ENCODE data around the gene FAM83C. TPM values are rescaled to one million over a fixed set of nuclear protein-coding genes. Genes with fewer than 3 reads are reported as not detected.

FAM83C gene
- total and polyA plus RNA-seq, 9 of the 15 experiments (the other 6 are each of a cell fraction or from before 2014, with no cell fraction given), result not detected

- no peak for TF ChIP-seq ZBTB2 (IDR thresholded peaks at IDR 0.05)
- TF ChIP-seq FOXK2 (conservative IDR thresholded peaks at IDR 0.05 in 1 of 2, IDR thresholded peaks at IDR 0.05 in 1 of 2; ENCODE audit: low read depth in 2 of 2), result no peak
- no peak for TF ChIP-seq CHD4 (IDR thresholded peaks at IDR 0.05; ENCODE audit: insufficient read depth, insufficient replicate concordance, low read depth, low read length, poor library complexity, severe bottlenecking)
- TF ChIP-seq HMGN3 (IDR thresholded peaks at IDR 0.05; ENCODE audit: borderline replicate concordance, extremely low read depth, insufficient read length, low read depth, low read length), result no peak
- no peak for TF ChIP-seq ZBTB11 (CRISPR knock-in tag; IDR thresholded peaks at IDR 0.05)
- TF ChIP-seq CTBP1 (IDR thresholded peaks at IDR 0.05; ENCODE audit: borderline replicate concordance), result peak; percentile 49; the same call in 1 of the 2 replicates
- TF ChIP-seq ZNF175 (CRISPR knock-in tag; IDR thresholded peaks at IDR 0.05; ENCODE audit: low read depth), result no peak
- no peak for TF ChIP-seq KLF6 (CRISPR knock-in tag; IDR thresholded peaks at IDR 0.05; ENCODE audit: borderline replicate concordance)
- no peak for TF ChIP-seq ZNF76 (CRISPR knock-in tag; IDR thresholded peaks at IDR 0.05; ENCODE audit: borderline replicate concordance)
- no peak for TF ChIP-seq CCAR2 (IDR thresholded peaks at IDR 0.05; ENCODE audit: low read depth, low read length)
- TF ChIP-seq CREB1 (IDR thresholded peaks at IDR 0.05), result no peak; the same call in 1 of the 2 replicates
- no peak for TF ChIP-seq CREB1 (CRISPR knock-in tag; IDR thresholded peaks at IDR 0.05)
- TF ChIP-seq NFIX (CRISPR knock-in tag; IDR thresholded peaks at IDR 0.05; ENCODE audit: low read depth), result no peak
- TF ChIP-seq HDAC1 (IDR thresholded peaks at IDR 0.05), result no peak
- TF ChIP-seq TRIM28 (IDR thresholded peaks at IDR 0.05), result no peak
- no peak for TF ChIP-seq USF2 (CRISPR knock-in tag; IDR thresholded peaks at IDR 0.05)
- TF ChIP-seq ZNF668 (CRISPR knock-in tag; IDR thresholded peaks at IDR 0.05), result no peak
- no peak for TF ChIP-seq GTF2F1 (IDR thresholded peaks at IDR 0.05; ENCODE audit: low read depth, low read length)
- TF ChIP-seq ZNF253 (CRISPR knock-in tag; conservative IDR thresholded peaks at IDR 0.05), result no peak
- TF ChIP-seq FOXP4 (CRISPR knock-in tag; IDR thresholded peaks at IDR 0.05; ENCODE audit: borderline replicate concordance), result no peak
Measured at GRCh38 chr20:35269055-35269781, 23.0 kb downstream of the FAM83C start (continued).
